ENCODE results near the gene P2RY14.
"Not testable (repeated sequence)": the region's sequence is repeated elsewhere in the genome, so short reads cannot be mapped to it uniquely, and the experiment has no call there.

The P2RY14 gene

DNA sequence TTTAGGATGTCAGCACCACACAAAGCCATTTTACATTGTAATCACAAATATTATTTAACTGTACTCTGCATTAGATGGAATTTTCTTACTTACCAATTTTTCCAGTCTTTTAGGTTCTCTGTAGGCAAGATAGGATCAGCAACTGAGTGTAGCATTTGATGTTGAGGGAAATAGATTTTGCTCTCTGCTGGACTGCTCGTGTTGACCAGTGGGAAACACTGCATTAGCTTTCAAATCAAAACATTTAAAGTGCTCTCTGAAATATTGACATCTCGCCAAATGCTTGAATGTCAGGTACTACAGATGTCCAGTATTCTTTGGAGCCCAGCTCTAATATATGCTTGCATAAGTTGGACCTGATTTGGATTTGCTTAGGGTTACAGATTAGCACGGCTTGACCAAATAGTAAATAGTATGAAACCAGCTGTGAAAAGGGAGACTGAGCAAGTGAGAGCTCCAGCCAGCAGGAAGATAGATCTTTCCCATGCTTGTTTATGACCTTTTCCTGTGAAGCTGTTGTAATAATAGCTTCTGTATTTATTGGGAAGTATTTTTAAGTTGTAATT is 29.5 kb downstream of the P2RY14 start:
- DNase-seq = no peak

DNA sequence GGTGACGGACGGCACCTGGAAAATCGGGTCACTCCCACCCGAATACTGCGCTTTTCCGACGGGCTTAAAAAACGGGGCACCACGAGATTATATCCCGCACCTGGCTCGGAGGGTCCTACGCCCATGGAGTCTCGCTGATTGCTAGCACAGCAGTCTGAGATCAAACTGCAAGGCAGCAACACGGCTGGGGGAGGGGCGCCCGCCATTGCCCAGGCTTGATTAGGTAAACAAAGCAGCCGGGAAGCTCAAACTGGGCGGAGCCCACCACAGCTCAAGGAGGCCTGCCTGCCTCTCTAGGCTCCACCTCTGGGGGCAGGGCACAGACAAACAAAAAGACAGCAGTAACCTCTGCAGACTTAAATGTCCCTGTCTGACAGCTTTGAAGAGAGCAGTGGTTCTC is 36.3 kb downstream of the P2RY14 start:
- not testable (repeated sequence) for DNase-seq

DNA sequence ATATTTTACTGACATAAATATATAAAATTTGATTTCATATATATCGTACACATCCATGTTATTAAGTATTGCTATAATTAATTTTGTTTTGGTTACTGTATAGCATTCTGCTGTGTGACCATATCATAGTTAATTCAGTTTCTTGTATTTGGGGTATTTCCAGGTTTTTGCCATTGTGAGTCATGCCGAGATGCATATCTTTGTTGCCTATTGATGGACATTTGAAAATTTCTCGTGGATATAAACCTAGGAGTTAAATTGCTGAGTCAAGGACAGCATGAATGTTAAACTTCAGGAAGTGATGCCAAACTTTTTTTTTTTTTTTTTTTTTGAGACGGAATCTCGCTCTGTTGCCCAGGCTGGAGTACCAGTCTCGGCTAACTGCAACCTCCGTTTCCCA is 41.6 kb downstream of the P2RY14 start:
- no peak for DNase-seq

DNA sequence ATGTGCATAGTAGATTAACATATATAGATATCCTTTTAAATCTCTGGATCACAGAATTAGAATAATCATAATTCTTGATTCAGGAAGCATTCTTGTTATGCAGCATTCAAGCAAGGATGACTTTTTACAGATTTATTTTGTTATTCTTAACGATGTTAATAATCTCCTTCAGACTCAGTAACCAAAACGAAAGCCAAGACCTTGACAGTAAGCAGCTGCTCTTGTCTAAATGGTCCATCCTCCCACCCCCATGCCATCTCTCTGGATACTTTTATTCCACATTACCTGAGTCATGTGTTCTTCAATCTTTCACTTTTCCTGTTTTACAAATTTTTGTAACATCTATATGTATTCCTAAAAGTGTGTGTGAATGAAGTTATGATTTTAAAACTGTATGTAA is 42.0 kb downstream of the P2RY14 start:
- no peak for DNase-seq

DNA sequence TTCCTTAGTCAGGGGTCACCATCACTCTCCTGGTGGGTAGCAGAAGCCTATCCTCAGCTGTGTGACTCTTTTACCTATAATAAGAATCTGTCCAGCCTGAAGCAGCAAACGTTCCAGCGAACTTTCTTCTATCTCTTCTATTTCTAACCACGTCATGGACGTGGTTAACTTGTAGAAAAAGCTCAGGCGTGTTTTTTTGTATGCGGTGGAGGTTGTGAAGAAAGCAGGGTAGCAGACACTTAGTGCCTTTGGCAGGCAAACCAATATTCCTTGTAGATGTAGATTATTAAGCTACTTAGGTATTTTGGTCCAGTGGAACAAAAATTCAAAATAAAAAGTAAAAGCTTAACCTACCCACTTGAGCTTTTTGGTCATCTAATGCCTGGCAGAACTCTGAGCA is 43.5 kb downstream of the P2RY14 start:
- no peak for DNase-seq

DNA sequence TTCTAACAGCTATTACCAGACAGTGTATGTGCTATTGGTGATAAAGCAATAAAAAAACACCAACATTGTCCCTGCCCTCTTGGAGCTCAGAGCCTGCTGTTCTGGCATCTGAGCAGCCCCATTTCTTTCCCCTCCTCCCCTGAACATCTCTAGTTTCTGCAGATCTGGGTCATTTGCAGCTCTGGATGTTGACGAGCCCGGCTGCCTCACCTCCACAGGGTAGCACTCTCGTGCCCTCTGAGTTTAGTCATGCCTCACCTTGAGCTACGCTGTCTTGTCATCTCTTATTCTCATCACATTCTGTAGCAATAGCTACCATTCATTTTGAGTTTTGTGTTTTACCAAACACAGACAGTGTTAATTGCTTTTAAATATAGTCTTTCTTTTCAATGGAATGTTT is 45.4 kb downstream of the P2RY14 start:
- DNase-seq = no peak

DNA sequence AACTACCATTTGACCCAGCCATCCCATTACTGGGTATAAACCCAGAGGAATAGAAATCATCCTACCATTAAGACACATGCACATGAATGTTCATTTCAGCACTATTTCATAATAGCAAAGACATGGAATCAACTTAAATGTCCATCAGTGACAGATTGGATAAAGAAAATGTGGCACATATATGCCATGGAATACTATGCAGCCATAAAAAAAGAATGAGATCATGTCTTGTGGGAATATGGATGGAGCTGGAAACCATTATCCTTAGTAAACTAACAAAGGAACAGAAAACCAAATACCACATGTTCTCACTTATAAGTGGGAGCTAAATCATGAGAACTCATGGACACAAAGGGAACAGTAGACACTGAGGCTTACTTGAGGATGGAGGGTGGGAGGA is 45.9 kb downstream of the P2RY14 start:
- not testable (repeated sequence) for DNase-seq

DNA sequence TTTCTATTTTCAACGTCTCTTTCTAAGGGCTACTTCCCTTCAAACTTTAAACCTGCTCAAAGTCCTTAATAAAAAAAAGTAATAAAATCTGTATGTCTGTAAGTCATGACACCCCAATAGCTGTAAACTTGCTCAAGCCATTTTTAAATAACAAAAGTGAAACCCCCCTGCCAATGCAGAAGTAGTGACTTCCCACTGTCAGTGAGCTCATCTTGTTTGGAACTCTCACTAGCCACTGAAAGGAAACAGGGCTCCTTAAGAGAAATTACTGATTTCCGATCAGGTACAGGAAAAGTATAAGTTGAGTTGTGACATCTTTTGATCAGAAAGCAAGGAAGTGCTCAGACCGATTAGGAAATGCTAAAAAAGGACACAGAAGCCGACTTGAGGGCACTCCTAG is 47.7 kb downstream of the P2RY14 start:
- DNase-seq = no peak

DNA sequence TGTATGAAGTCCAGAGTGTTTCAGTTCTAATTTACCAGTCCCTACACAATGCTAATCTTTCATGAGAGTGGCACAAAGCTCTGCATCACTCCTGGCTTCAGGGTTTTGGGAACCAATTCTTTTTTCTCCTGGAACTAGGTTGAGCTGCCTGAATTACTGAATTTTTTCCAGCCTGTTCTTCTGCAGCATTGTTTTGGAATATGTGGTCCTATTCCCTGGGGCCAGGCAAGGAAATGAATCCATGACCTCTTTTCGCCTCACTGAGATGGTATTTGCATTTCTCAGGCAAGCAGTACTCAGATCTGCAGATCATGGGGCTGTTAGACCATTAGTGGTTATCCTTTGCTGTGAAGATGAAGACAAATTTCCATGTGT is 49.7 kb downstream of the P2RY14 start:
- no peak for DNase-seq

DNA sequence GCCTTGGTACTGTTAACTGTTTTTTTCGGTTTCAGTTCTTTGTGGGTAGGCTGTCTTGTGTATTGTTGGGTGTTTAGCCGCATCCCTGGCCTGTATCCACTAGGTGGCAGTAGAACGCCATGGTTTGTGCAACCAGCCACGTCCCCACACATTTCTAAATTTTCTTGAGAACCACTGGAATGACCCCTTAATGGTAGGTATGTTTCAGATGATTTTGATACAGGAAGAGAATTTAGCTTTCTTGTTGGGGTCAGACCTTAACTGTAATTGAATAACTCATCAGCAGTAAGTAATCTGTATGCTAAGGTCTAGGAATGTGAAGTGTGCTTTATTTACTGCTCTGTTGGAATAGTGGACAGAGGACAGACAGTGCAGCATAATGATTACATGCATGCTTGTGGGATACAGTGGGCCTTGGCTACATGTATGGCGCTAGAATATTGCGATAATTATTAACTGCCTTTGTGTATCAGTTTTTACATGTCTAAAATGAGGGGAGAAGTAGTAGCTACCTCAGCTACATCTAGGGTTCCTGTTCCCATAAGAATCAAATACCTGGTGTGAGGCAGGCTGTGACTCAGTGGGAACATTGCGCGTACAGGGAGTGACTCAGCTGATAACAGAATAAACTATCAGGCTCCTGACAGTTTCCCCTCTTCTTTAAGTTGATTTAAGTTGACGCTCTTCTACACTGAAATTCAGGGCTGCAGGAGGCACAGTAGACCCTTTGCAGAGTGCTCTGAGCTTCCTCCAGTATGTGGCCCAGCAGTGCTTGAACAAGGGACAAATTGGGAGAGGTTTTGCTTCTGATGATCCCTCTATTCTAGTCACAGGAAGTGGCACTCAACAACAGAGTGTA is 50.3 kb downstream of the P2RY14 start:
- DNase-seq = no peak

DNA sequence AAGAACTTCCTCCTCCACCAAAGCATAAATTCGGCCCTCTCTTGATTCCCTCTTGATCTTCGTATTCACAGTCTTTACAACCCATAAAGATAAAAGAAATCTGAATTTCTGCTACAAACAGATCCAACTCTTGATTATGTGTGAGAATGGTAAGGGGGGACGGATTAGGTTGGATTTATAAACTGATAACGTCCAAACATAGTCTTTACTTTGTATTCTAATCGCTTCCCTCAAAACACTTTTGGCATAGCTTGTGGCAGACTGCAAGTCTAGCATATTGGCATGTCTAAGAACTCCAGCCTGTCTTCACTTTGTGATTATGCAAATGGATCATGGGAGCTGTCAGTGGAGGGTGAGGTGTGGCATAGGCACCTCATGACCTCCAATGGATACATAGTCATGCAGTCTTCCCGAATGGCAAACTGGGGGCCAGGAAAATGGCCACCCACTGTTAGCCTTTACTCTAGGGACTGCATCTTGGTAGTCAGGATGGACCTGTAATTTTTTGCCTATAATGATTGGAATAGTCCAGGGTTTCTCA is 51.0 kb downstream of the P2RY14 start:
- no peak for DNase-seq

DNA sequence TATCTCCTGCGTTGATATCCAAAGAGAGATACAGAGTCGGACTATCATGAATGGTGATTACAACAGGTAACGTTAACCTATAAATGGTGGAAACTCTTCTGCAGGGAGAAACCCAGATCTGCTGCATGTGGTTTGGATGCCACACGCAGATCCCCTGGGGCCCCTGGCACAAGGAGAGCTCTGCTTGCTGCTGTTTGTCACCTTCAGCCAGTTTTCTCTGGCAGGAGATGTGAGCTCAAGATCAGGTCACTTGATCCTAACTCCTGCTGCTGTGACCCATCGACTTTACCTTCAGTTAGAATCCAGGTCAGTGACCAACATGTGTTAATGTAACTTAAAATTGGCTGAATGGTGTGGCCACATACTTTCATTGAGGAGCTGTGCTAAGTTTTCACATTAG is 51.5 kb downstream of the P2RY14 start:
- no peak for DNase-seq

DNA sequence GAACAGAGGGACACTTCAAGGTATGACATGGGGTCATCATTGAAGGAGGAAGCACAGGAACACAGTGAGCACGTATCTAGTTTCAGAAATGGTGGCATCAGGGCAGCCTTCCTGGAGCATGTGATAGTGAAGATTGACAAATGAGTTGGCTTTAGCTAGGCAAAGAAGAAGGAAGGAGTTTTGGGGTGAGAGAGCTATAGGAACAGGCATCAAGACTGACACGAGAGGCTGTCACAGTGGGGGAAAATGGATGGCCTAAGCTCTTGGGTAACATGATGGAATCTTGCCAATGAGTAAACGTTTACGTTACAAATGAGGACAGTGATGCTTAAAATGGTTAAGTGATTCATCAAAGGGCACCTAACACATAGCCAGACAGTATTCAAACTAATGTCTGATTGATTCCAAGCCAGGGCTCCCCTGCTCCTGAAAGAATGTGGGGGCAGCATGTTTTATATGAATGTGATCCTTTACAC is 52.2 kb downstream of the P2RY14 start:
- no peak for DNase-seq

DNA sequence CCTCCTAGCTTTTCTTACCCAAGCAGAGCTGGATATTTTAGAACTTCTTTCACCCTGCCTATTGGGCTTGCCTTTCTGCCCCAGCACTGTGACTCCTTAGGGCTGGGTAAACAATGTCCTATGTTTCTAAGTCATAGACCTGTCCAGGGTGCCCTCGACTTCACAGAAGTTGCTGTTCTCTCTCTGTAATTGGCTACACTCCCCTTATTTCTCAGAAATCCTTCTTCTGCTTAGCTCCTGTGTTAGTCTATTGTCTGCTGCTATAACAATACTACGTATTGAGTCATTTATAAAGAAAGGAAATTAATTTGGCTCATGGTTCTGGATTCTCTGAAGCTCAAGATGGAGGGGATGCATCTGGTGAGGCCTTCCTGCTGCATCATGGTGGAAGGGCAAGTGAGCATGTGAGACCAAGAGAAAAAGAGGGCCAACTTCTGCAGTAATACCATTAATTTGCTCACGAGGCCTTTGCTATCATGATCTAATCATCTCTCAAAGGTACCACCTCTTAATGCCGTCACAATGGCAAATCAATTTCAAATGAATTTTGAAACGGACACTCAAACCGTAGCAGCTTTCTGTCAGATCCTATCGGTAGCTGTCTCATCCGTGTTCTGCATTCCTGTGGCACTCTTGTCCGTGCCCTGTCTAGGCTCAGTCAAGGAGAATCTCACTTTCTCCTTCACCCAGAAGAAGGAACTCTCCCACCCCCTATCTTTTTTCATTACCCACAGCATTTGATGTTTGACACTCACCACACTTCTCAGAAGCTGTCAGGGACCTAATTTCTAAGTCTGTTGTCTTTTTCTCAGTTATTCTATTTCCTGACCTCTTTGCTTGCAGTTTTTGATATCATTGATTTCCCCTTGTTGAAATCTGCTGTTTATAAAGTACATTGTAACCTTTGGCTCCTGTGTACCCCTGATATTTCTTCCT is 53.0 kb downstream of the P2RY14 start:
- DNase-seq = no peak

DNA sequence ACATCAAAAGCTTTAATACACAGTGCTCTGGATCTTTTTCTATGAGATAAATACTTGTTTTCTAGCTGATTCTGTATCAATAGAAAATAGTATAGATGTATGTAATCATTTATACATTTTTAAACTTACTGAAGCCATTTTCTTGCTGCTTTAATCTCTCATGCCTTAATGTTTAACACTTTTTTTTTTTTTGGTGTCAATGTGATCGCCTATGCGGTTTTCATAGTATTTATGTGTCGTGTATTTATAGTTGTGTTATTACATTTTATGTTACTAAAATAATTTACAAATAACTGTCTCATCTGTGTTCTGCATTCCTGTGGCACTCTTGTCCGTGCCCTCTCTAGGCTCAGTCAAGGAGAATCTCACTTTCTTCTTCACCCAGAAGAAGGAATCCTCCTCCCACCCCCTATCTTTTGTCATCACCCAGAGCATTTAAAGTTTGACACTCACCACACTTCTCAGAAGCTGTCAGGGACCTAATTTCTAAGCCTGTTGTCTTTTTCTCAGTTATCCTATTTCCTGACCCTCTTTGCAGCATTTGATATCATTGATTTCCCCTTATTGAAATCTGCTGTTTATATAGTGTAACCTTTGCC is 54.0 kb downstream of the P2RY14 start:
- DNase-seq = no peak

DNA sequence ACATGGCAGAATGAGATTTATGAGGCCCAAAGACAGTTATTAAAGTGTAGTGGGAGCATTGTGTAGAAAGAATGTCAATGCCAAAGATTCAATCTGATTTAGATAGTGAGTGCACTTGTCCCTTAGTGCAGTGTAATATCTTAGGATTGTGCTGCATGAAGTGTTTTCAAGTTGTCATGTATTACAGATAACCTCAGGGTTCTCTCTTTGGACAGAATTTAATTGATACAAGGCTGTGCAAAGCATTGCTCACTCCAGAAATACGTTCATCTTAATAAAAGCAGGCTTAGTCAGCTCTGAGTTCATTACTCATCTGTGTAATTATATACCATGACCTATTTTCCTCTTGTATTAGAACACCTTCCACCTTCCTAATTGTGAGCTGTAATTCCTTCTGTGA is 59.3 kb downstream of the P2RY14 start:
- DNase-seq = no peak

DNA sequence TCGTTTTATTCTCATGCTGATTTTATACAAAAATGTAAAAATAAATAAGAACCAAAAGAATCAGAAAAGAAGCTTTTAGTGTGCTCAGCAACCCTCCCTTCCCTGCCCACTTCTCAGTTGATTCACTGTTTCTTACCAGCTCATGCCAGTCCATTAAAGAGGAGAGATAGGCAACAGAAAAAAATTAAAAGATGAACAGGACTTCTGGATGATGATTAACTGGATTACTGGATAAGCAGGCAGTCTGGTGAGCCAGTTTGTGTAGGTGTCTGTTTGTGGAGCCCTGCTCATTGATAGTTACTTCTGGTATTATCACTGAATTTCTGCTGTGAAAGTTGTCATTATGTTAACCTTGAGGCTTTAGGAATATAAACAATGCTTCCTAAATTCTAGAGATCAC is 60.2 kb downstream of the P2RY14 start:
- DNase-seq = no peak

DNA sequence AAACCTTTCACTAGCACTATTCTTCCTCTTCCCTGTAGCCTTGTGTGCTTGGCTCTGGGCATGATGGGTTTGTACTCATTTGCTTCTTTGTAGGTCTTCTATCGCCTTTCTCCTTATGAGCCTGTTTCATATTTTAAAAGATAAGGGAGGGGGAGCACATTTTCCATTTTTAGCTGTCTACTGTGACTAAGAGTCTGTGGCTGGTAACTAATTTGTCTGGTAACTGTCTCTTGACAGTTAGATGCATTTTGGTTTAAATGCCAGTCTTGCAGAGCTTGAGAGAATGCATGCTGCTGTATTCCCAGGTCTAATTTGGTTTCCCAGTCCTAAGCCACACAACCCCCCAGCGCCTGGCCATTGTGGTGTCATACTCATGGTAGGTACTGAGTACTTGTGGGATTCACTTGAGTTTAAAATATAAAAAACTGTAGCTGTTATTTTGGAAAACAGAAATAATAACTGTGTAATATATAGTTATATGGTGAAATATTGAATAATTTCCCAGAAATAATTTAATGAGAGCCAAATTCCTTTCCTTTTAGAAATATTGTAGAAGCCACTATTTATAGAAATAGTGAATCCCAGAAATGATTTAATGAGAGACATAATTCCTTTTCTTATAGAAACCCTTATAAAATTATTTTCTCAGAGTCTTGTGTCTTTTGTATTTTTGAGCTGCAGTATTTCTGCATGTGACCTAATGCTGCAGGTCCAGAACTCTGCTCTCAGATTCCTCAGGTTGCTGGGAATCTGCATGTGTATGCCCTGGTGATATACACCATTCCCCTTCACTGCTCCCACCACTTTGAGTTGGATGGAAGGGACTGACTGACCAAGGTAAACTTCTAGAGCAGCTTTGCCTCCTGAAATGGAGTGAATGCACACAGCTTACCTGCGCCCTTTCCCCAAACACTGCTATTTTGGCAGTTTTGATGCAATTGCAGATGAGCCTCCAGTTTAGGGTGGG is 61.4 kb downstream of the P2RY14 start:
- no peak for DNase-seq

DNA sequence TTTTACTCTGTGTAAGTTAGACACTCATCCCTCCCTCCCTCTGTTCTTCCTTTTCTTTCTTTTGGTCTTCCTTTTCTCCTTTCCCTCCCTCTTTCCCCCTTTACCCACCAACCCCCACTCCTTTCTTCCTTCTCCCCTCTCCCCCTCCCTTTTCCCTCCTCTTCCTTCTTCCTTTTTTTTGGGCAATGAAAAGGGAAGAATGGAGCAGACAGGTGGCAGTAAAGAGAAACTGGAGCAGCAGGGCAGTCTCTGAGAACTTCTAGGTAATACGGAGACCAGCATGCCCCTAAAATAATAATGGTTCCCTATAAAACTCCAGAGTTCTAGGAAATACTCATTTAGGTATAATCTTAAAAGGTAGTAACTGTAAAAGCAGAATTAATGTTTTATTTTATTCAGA is 63.9 kb downstream of the P2RY14 start:
- no peak for DNase-seq

DNA sequence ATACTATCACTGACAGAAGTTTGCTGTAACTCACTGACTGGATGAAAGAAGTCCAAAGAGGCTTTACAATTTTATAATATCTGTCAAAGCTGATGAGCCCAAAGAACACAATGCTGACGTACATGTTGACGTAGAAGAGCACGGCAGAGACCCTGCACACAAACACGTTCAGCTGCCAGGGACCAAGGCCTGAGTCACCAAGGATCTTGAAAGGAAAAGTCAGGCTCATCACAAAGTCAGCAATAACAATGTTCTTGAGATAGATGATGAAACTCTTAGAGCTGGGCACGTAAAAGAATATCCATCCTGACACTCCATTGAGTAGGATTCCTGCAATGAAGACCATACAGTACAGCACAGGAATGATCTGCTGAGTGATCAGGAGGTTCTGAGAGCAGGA is 64.5 kb downstream of the P2RY14 start:
- DNase-seq = no peak

DNA sequence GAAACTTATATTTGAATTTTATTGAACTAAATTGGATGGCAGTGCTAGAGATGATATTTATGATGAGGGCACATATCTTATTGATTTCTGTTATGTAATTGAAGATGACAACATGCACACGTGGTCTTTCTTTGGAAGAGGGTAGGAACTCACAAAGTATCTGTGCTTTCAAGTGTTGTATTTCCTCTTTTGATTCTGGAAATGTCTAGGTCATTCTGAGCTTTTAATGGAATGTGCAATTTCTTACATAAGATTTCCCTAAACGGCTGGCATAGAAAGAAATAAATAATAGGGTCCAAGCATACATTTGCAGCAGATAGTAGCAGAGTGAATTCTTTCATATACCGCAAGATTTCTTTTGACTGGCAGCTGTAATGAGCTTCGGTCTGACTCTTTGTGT is 65.2 kb downstream of the P2RY14 start:
- DNase-seq = no peak

All from DMS153 (cell line).